GM10266 (cell line): ENCODE data around the gene TMEM266.
"Not testable (repeated sequence)": the region's sequence is repeated elsewhere in the genome, so short reads cannot be mapped to it uniquely, and the experiment has no call there.

Source experiments
- DNase-seq: peaks from one replicate; pipeline ENCODE4 v3.0.0; 2012; ENCODE audit errors: extremely low spot score
- TF ChIP-seq, protein P1 (sequence below): IDR thresholded peaks from 2 replicates; pipeline ENCODE4 v1.5.1; 2012; ENCODE audit warnings: mild to moderate bottlenecking, low read depth; ENCODE audit not compliant: control insufficient read depth, insufficient read depth; ENCODE audit errors: missing control alignments

TMEM266 gene

DNA sequence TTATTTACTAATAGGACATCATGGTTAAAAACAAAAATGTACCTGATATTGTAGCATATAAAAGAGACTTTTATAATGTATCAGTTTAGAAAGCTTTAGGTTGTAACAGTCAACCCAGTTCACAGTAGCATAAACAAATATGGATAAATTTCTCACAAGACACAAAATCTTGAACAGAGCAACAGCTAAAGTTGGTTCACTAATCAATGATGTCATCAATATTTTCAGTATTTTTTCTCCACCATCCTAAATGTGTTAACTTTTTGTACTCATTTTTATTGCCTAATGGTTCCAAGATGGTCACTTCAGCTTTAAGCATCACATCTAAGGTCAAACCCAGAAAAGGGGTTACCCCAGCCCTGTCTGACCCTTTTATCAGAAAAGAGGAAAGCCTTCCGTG, 26.3 kb upstream of the TMEM266 start:
- TF ChIP-seq, protein P1, sequence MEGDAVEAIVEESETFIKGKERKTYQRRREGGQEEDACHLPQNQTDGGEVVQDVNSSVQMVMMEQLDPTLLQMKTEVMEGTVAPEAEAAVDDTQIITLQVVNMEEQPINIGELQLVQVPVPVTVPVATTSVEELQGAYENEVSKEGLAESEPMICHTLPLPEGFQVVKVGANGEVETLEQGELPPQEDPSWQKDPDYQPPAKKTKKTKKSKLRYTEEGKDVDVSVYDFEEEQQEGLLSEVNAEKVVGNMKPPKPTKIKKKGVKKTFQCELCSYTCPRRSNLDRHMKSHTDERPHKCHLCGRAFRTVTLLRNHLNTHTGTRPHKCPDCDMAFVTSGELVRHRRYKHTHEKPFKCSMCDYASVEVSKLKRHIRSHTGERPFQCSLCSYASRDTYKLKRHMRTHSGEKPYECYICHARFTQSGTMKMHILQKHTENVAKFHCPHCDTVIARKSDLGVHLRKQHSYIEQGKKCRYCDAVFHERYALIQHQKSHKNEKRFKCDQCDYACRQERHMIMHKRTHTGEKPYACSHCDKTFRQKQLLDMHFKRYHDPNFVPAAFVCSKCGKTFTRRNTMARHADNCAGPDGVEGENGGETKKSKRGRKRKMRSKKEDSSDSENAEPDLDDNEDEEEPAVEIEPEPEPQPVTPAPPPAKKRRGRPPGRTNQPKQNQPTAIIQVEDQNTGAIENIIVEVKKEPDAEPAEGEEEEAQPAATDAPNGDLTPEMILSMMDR = no peak
- no peak for DNase-seq

DNA sequence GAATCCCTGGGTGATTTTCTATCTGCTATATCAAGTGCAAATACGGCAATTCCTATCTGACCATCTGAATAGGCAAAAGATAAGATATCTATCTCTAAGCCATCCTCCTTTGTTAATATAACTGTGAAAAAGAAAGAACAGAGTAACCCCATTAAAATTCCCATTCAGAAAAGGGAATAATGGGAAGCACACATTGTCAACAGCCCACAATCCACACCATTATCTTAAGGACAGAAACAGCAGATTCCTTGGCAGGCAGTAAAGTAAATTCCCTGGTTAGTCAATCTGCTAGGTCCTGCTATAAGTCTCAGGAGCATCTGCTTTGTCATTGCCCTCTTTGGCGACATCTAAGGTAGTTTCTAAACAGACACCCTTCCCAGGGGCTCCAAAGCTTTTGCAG, 25.7 kb upstream of the TMEM266 start:
- TF ChIP-seq, protein P1 = no peak
- DNase-seq = no peak

DNA sequence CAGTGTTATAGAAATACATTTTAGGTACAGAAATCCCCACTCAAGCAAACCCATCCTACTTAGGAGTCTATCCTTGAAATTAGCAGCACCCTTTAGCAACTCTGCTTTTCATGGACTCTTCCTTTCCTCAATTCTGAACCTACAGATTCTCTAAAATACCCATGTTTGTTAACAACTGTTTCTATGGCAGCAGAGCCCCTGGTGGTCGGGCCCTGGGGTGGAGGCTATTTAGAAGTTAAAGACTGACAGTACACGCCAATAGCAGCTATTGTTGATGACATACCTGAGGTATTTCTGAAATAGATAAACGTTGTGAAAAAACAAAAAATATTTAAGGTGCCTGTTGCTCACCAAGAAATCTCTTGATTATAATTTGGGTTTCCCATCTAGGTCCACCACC, 24.2 kb upstream of the TMEM266 start:
- no peak for DNase-seq

DNA sequence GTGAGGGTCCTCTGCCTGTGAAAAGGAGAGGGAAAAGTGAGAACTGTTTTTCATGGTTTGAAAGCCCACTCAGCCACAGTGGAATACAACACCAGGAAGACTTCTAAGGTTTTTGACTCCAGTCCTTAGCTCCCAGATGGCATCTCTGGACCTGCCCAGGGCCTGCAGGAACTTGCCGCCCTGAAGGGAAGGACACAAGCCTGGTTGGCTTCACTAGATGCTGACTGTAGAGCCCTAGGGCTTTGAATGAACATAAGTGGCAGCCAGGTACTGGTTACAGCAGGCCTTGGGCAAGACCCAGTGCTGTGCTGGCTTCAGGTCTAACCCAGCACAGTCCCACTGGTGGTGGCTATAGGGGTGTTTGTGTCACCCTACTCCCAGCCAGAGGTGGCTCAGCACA, 21.3 kb upstream of the TMEM266 start:
- DNase-seq = no peak
- TF ChIP-seq, protein P1 = no peak

More for the DNA sequence above, 24.2 kb upstream of the TMEM266 start:
- TF ChIP-seq, protein P1 = no peak

DNA sequence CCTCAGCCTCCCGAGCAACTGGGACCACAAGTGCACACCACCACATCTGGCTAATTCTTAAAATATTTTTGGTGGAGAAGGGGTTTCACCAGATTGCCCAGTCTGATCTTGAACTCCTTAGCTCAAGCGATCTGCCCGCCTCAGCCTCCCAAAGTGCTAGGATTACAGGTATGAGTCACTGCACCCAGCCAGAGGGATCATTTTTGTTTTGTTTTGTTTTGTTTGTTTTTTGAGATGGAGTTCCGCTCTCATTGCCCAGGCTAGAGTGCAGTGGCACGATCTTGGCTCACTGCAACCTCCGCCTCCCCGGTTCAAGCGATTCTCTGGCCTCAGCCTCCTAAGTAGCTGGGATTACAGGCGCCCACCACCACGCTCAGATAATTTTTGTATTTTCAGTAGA, 5.6 kb upstream of the TMEM266 start:
- not testable (repeated sequence) for DNase-seq

DNA sequence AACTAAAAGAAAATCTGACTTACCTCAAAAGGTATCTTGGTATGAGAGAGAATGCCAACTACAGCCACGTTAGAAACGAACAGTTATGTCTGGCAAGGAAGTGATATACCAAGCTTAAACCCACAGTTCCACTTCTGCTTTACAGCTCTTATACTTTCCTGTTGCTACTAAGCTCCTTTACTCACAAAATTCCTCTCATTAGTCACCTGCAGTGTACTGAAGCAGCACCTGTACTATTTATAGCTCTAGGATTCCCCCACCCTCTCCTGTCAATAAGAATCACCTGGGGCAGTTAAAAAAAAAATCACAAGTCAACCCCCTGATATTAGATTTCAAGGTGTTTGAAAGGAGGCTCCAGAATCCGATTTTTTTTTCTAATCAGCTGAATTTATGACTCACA, 2.9 kb upstream of the TMEM266 start:
- peak; percentile 34 for DNase-seq
- TF ChIP-seq, protein P1 = no peak

DNA sequence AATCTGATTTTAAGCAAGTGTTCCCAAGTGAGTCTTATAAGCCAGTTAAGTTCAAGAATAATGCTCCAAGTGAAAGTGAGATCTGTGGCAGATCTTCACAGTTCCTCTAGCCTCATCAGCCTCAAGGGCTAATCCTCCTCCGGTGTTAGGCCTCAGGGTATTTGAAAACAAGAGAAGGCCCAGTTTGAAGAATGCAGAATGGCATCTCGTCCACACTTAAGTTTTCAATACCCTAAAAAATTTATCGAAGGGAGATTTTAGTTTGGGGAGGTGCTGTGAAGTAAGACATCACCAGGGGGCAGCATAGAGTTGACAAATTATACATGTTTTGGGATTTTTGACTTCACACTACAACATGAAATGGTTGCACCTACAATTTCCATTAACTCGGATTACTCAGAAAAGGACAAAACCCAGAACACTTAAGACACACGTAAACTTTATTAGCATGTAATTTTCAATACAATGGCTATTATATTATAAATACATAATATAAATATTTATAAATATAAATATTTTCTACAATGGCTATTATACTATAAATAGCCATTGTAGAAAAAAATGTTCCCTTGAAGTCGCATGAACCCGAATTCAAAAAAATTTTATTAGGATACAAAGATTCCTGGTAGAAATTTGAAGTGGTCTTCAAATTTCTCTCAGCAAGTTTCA, 2.3 kb upstream of the TMEM266 start:
- TF ChIP-seq, protein P1 = peak; percentile 73
- DNase-seq = peak; percentile 66

DNA sequence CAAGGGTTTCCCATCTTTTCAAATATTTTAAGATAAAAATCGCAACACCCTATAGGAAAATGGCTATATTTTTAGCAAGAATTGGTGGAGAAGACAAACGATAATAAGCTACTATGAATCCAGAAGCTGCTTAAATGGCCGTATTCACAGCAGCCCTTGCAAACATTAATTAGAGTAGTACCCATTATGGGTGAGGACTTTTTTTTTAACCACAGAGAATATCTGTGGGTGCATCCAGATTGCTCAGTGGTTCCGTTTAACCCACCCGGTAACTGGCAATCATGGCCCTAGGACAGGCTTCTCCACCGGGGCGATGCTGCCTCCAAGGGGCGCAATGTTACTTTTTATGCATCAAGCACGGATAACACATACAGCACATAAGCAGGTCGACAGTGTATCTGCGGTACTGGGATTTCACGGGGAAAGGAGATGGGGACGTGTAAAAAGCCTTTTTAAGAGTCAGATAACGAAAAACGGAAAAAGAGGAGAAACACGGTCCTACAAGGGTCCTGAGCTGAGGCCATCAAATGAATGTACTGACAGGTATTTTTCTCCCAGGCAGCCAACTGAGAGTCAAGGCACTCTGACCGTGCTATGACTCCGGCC, 968 bp upstream of the TMEM266 start:
- peak; percentile 42 for DNase-seq
- TF ChIP-seq, protein P1 = peak; percentile 46
